ENCODE measurements around the gene ZCCHC4.

The ZCCHC4 gene

GRCh38 chr4:25291158-25291733, 21.3 kb upstream of the ZCCHC4 start:
- H3K27ac ChIP-seq (ENCODE audit: low read depth, low read length): no peak overlapping the region
- no peak overlapping the region for H3K4me3 ChIP-seq (ENCODE audit: low read length)
- no peaks in the 10 kb centered on the region; the same call in 1 of the 2 replicates for H3K9me3 ChIP-seq (ENCODE audit: control insufficient read depth, insufficient read depth, low read length)
- H3K79me2 ChIP-seq (ENCODE audit: control insufficient read depth, low read length): no peaks in the 10 kb centered on the region
- TF ChIP-seq CTCF (IDR thresholded peaks at IDR 0.05; ENCODE audit: low read depth, low read length, poor library complexity, severe bottlenecking): no peak
- TF ChIP-seq EZH2phosphoT487 (IDR thresholded peaks at IDR 0.05; ENCODE audit: borderline replicate concordance, low read length): no peak
- no peaks in the 10 kb centered on the region for H3K27me3 ChIP-seq (ENCODE audit: control insufficient read depth, low read length)
- no peaks in the 10 kb centered on the region for H3F3A ChIP-seq (ENCODE audit: control insufficient read depth, insufficient read depth)
- H3K9me2 ChIP-seq (replicated peaks; ENCODE audit: control insufficient read depth, low read length): no peaks in the 10 kb centered on the region
- H3K4me1 ChIP-seq (ENCODE audit: control insufficient read depth, low read length): no peaks in the 10 kb centered on the region
- H3K36me3 ChIP-seq (ENCODE audit: control insufficient read depth, low read length): no peaks in the 10 kb centered on the region
- no peaks in the 10 kb centered on the region for H4K20me1 ChIP-seq (ENCODE audit: control insufficient read depth, insufficient read depth, low read depth, low read length)
- no peak overlapping the region for H3K4me2 ChIP-seq (ENCODE audit: low read length)

GRCh38 chr4:25297528-25298242, 14.9 kb upstream of the ZCCHC4 start:
- no peak overlapping the region for H3K27ac ChIP-seq (ENCODE audit: low read depth, low read length)

GRCh38 chr4:25299476-25300203, 12.9 kb upstream of the ZCCHC4 start:
- H3K4me2 ChIP-seq (ENCODE audit: low read length): no peak overlapping the region
- no peak for TF ChIP-seq CTCF (IDR thresholded peaks at IDR 0.05; ENCODE audit: low read depth, low read length, poor library complexity, severe bottlenecking)
- TF ChIP-seq EZH2phosphoT487 (IDR thresholded peaks at IDR 0.05; ENCODE audit: borderline replicate concordance, low read length): no peak
- H3K4me3 ChIP-seq (ENCODE audit: low read length): no peak overlapping the region
- H3K36me3 ChIP-seq (ENCODE audit: control insufficient read depth, low read length): no peaks in the 10 kb centered on the region
- H3K9me3 ChIP-seq (ENCODE audit: control insufficient read depth, insufficient read depth, low read length): no peaks in the 10 kb centered on the region
- H3K4me1 ChIP-seq (ENCODE audit: control insufficient read depth, low read length): no peaks in the 10 kb centered on the region
- no peaks in the 10 kb centered on the region for H4K20me1 ChIP-seq (ENCODE audit: control insufficient read depth, insufficient read depth, low read depth, low read length)
- no peaks in the 10 kb centered on the region for H3K79me2 ChIP-seq (ENCODE audit: control insufficient read depth, low read length)
- no peak overlapping the region for H3K27ac ChIP-seq (ENCODE audit: low read depth, low read length)
- H3K27me3 ChIP-seq (ENCODE audit: control insufficient read depth, low read length): peaks cover 8% of the 10 kb centered on the region; the same call in 1 of the 2 replicates
- H3F3A ChIP-seq (ENCODE audit: control insufficient read depth, insufficient read depth): no peaks in the 10 kb centered on the region
- no peaks in the 10 kb centered on the region for H3K9me2 ChIP-seq (replicated peaks; ENCODE audit: control insufficient read depth, low read length)

More at GRCh38 chr4:25297528-25298242, 14.9 kb upstream of the ZCCHC4 start:
- H3K4me1 ChIP-seq (ENCODE audit: control insufficient read depth, low read length): no peaks in the 10 kb centered on the region
- peaks cover 8% of the 10 kb centered on the region; the same call in 1 of the 2 replicates for H3K27me3 ChIP-seq (ENCODE audit: control insufficient read depth, low read length)
- H3K4me3 ChIP-seq (ENCODE audit: low read length): no peak overlapping the region
- no peaks in the 10 kb centered on the region for H3K9me2 ChIP-seq (replicated peaks; ENCODE audit: control insufficient read depth, low read length)
- H3K36me3 ChIP-seq (ENCODE audit: control insufficient read depth, low read length): no peaks in the 10 kb centered on the region
- H3K79me2 ChIP-seq (ENCODE audit: control insufficient read depth, low read length): no peaks in the 10 kb centered on the region
- no peaks in the 10 kb centered on the region for H4K20me1 ChIP-seq (ENCODE audit: control insufficient read depth, insufficient read depth, low read depth, low read length)
- H3K9me3 ChIP-seq (ENCODE audit: control insufficient read depth, insufficient read depth, low read length): no peaks in the 10 kb centered on the region
- H3K4me2 ChIP-seq (ENCODE audit: low read length): no peak overlapping the region
- TF ChIP-seq CTCF (IDR thresholded peaks at IDR 0.05; ENCODE audit: low read depth, low read length, poor library complexity, severe bottlenecking): no peak
- no peak for TF ChIP-seq EZH2phosphoT487 (IDR thresholded peaks at IDR 0.05; ENCODE audit: borderline replicate concordance, low read length)
- H3F3A ChIP-seq (ENCODE audit: control insufficient read depth, insufficient read depth): no peaks in the 10 kb centered on the region
